Lung microvascular endothelial cell (primary cell): ENCODE results near the gene KCTD6. TPM values are rescaled to one million over a fixed set of nuclear protein-coding genes. Genes with fewer than 3 reads are reported as not detected.

Experiments
- DNase-seq, 2 donors: peaks; one replicate each; pipeline versions ENCODE4 v3.0.0 to v3.0.0-alpha.2; 2010; ENCODE audit warnings: low read depth in 2 of 2
- total RNA-seq: library from RNA; depleted of rRNA; stranded (reverse); fragments of >200 nt; gene quantifications from 2 replicates; pipeline ENCODE4 v1.2.1, GENCODE V29; 2014

Gene KCTD6
- total RNA-seq, 1 donor from 2014 or later, result 6.7 TPM

DNA sequence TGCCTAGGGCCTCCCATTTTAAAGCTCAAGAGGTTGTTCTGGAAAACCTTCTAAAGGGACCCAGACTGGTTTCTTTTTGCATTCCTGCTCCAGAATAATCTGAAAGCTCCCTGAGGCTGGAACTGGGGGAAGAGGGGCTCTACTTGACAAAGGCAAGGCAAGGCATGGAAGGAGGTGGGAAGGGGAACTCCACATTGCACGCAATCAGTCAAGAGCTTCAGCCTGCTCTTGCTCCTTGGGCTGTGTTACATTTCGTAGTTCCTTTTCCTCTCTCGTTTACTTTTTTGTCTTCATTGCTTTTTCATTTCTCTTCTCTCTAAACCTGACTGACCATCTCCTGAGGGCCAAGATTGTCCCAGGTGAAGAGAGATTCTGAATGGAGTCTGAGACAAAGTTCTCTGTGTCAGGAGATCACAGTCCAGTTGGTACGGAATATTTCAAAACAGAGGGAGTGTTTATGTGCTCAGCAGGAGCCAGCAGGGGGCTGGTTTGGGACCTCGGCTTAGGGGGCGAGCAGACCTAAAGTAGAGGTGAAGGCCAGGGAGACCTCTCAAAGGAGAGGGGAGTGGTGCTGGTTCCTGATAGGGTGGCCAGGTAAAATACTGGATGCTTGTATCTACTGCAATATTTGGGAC, 6.0 kb upstream of the KCTD6 start:
- DNase-seq, result no peak

DNA sequence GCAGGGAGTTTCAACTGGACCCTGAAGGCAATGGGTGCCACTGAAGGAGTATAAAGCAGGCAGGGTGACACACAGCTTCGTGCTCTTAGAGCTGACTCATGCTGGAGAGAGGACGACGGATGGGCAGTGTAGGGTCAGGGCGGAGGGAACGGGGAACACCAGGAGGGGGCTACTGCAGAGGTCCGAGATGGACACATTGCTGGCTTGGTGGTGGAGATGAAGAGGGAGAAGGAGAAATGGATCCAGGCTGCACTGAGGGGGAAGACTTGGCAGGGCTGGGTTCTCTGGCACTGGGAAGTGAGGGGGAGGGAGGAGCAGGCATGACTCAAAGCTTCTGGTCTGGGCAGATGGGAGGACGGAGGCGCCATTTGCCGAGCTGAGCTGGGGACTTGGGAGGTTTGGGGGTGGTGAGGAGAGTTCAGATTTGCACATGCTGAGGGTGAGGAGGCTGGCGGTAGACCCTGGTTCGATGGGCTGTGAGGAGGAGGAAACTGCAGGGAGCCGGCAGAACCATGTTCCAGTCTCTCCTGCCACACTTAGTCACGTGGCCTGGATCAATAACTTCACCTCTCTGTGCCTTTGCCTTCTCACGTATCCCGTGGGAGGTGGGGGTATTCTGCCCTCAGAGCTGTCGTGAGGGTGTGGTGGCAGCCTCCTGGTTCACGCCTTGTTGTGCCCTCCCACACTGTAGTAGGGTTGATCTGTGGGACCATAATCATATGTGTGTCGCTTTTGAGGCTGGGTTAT, 4.6 kb upstream of the KCTD6 start:
- peak in 1 of 2 donors; percentile 57 for DNase-seq

DNA sequence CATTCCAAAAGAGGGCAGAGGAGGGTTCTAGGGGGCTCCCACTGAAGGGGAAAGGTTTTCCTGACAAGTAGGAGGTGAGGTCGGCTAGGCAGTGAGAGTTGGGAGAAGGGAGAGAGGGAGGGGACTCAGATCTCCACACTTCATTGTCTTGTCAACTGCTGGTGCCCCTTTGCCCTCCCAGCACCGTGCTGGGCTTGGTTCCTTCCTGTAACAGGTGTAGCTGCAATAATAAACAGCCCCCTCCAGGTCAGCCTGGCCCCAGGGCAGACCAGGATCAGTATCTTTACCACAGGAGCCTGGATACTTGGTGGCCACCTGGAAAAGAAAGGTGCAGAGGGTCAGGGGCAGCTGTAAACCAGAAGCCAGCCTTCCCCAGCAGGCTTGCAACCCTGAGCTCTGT, 2.9 kb upstream of the KCTD6 start:
- no peak for DNase-seq

DNA sequence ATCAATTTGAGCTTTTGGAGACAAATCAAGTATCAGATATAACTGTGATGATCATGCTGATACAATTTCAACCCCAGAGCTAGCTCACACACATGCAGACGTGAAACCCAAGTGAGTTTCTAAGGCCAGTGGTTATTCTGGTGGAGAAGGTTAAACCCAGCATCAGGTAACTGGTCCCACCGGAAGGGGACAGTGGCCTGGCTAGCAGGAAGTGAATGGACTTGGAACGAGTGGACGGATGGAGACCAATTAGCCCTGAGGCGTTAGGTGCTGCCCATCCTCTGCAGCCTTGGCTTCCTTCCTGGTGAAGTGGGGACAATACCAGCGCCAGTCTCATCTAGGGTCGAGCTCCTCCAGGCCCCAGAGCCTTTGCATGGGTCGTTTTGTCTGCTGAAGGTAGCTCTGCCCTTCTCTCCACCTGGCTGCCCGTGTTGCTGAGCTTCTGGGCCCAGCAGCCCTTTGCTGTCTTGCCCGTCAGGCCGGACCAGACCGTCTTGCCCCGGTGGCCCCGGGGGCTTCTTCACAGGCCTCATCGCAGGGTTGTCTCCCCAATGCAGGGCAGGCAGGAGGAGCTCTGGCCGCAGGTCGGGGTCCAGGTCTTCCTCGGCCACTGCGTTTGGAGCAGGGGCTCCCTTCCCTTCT, 915 bp upstream of the KCTD6 start:
- DNase-seq, result no peak

DNA sequence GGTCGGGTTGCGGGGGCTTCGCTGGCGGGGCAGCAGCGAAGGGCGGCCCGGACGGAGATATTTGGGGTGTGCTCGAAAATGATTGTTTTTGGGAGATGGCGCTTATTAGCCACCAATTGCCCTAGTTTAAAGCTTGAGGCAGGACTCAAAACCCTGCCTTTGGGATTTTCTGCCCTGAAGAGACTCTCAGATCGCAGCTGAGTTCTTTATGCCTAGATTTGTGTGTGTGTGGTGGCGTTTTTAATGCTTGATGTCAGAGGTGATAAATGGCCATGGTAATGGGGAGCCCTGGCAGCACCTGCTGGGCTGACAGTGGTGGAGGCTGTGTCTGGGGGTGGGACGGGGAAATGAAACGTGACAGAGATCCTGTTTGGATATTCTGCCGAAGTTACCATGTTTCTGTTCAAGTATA, 604 bp downstream of the KCTD6 start:
- DNase-seq, result peak; percentile 26 to 51

DNA sequence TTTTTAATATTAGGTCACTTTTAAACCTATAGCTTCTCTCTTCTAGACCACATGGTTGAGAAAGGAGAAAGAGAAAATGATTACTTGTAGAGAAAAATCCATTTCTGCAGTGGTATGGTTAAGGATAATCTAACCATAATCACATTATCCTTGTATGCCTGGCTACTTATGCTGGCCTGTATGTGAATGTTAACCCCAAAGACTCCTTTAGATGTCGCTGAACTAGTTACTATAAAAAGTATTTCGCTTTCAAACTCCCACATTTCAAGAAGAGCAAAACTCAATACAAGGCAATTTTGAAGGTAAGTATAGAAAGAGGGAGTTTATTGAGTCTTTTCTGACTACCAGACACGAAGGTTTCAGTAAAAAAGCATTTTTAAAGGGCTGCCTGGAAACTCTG, 2.2 kb downstream of the KCTD6 start:
- no peak for DNase-seq

DNA sequence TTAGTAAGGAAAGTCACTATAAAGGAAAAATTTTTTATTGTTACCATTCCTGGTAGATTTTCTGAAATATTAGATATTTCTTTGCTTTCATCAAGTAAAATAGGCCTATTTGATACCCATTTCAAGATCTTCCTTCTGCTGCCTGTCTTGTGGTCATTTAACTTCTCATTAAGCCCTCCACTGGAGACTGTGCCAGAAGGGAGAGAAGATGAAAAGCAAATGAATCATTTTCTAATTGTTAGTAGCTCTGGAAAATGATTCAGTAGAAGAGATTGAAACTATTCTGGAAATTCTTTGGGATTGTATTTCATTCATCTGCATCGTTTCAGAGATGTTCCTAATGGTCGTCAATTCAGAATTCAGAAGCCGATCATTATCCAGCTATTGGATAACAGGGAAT, 3.2 kb downstream of the KCTD6 start:
- no peak for DNase-seq

DNA sequence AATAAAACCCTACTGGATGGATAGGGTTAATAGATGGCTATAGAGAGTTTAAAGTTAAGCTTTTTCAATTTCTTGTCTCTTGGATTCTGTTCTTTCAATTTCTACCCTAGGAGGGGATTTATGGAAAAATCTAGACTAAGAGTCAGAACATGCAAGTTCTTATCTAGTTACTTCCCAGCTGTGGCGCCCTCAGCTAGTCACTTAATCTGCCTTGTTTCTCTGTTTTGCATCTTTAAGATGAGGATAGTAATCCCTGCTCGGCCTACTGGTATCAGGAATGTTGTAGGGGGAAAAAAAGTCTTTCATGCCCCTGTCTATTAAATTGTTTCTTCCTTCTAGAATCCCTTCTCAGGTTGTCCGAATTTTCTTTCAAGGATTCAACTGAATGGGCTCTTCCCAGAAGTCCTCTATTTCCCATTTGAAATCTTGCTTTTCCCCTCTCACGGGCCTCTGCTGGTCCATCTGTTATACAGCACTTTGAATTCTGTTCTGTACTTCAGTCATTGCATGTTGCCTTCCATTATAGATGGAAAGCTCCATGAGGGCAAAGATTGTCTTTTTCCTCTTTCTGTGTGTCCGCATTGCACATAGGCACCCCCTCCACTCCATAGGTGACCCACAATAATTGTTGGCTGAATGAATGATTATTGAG, 4.4 kb downstream of the KCTD6 start:
- no peak for DNase-seq

DNA sequence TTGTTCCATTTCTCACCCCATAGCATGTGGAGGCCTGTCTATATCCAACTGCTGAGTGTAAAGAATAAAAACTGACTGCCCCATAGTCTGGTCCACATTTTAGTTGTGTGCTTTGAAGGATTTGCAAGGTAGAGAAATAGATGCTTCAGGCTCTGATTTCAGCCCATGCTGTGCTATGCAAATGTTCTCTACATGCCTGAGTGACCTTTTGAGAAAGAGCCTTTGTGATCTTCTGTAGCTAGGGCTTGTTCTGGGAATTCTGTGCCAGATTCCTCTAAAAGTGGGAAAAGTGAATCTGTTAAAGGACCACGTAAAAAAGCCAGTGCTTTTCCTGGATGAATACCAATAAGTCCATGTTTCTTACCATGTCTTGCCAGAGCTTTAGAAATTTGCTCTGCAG, 5.2 kb downstream of the KCTD6 start:
- DNase-seq, result no peak

DNA sequence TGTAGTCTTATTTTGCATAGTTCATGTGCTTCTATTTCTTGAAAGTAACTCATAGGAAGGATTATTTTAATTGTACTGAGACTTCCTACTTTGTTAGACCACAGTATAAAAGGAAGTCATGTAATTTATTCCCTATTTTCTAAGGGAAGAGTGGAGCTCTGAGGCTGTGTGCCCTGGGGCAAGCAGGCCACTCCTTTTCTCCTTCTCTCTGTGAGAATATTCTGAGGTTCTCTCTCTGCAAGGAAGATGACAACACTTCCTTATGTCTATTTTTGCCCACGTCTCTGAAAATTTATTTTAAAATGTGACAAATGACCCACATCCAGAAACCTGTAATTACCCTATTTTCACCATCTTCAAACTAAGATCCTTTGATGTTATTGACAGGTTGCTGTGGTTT, 11.0 kb downstream of the KCTD6 start:
- DNase-seq, result no peak

DNA sequence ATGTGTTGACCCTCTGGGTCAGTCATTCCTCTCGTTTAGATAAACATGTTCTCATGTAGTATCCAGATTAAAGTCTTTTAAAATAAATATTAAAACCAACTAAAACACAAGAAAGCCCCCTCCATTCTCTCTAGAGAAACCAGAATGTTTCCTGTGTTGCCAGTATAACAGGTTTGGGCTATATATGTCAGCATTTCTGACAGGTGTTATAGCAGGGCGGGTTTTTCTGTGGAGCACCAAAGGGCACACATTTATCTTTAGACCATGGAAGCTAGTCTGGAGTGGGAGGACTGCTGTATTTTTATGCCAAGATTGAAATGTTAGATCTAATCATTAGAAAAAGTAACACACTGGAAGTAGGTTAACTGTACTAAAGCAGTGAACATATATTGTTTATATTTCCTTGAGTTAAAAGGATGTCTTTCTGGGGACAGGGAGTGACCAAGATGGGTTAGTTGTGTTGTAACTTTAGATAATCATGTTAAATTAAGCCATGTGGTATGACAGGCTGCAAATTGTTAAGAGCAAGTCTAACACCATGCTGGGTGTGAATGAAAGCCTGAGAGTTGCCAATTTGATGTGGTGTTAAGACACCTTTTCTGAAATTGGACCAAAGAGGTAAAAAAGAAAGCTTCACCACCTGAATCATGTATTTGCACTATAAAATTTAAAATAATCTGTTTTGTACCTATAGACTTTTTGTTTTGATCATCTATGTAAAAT, 15.6 kb downstream of the KCTD6 start:
- no peak for DNase-seq

DNA sequence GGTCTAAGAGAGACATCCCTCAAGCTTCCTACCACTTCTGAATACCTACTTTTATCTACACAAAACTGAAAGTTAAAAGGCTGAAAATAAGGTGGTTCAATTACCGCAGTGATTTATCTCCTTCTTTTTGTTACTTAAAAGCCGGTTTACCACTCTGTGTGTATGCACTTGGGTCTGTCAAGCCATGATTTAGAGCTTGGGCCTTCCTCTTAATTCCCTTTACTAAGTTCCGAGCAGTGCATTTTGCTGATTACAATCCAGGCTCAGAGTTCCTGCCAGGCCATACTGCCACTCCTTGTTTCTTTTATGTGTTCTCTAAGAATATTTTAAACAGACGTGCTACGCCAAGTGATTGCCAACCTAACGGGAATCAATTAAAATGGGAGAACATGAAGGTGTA, 16.5 kb downstream of the KCTD6 start:
- DNase-seq, result no peak

DNA sequence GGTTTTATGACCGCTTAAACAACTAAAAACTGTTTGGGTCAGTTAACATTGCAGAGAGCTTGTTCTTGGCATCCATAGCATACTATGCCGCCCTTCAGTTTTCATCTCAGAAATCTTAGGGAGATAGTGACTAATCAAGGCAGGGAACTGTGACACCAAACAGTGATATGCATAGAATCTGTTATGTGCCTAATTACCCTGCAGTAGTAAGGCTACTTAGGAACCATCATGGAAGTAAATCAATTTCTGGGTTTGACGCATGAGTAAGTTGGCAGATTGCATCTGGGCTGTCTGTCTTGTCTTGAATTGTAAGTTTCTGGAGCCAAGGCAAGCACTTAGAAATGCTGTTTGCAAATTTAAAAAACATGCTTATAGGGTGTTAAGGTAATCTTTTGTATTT, 22.5 kb downstream of the KCTD6 start:
- DNase-seq, result no peak

DNA sequence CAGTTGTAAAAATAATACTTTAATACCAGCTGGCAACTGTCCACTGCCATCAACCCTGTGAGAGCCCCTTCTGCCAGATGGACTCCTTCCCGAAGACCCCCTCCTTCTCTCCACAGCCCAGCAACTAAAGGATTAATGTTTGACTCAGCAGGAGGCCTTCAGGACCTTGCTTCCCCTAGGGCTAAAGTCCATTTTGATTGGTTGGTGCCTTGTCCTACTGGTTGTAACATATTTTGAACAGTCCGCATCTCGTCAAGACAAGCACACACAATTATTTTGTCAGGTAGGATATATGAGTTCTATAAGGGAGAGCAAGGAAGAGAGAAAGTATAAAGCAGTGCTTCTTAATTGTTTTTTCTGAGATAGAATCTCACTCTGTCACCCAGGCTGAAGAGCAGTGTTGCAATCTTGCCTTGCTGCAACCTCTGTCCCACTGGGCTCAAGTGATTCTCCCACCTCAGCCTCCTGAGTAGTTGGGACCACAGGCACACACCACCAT, 26.4 kb downstream of the KCTD6 start:
- DNase-seq, result no peak

DNA sequence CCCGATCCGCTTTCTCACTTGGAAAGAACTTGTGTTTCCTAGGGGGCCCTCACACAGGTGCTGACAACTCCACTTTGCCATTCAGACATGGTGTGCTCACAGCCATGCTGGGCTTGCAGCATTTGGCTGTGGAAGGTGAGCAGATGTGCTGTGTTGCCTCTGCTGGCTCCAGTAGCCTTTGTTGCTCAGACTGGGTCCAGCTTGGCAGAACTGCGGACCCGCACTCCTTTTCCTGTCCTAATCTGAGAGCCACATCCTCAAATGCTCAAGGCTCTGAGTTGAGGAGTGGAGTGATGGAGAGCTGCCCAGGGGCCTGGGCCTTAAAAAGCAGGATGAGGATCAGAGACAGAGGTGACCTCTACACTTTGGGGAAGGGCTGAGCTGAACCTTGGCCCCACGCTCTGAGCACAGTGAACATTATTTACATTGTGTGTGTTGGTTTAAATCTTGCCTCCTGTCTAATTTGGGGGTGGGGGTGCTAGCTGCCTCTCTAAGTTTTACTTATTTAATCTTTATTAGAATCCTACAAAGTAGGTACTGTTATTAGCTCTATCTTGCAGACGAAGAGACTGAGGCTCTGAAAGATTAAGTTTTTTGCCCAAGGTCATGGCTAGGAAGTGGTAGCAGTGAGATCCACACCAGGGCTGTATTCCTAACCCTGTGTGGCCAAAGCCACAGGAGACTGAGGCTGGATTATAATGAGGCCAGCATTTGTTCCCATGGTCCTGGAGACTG, 27.9 kb downstream of the KCTD6 start:
- no peak for DNase-seq

DNA sequence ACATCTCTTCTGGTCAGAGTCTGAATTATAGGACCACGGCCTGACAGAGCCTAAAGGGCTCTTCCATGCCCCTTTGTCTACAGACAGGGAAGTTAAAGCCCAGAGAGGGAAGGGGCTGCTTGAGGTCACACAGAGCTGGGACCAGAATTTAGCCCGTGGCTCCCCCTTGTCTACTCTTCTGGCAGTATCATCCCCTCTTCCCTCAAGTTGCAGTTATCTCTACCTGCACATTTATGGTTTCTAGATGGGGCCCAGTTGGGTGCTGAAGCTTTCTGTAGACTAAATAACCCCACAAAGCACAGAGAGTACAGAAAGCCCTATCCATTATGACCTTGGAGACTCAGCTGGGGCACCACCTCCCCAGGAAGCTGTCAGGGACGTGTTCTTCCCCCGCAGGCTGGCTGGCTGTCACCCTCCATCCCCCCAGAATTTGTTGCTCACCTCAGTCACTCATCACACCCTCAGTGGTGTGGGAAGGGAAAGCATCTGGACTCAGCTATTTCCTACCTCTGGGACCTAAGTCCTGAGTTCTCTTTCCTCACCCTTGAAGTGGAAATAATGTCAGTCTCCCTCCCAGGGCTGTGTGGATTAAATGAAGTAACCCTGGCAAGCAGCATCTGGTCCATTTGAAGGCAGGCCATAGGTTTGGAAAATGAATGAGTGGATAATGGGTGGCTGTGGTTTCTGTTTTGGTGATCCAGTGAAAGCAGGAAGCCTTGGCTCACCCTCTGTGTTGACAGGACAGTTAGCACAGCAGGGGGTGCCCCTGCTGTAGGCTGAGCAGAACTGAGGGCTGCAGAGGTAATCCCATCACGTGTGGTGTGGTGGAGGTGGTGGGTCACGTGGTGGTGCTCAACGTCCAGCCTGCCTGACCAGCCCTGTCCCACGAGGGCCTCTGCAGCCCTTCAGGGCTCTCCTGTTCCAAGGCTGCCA, 28.8 kb downstream of the KCTD6 start:
- DNase-seq, result peak in 1 of 2 donors; percentile 81

DNA sequence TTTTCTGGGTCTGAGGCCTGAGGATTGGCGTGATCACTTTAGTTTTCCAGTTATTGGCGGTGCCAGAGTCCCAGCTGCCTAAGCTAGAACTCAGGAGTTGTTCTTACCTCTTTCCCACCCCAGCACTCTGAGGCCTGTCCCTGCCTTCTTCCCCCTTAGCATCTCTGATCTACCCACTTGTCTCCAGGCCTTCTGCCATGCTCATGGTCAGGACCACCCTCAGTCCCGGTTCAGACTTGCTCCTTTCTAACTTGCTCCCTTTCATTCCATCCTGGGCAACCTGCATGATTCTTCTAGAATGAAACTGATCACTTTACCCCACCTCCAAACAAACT, 29.4 kb downstream of the KCTD6 start:
- no peak for DNase-seq

DNA sequence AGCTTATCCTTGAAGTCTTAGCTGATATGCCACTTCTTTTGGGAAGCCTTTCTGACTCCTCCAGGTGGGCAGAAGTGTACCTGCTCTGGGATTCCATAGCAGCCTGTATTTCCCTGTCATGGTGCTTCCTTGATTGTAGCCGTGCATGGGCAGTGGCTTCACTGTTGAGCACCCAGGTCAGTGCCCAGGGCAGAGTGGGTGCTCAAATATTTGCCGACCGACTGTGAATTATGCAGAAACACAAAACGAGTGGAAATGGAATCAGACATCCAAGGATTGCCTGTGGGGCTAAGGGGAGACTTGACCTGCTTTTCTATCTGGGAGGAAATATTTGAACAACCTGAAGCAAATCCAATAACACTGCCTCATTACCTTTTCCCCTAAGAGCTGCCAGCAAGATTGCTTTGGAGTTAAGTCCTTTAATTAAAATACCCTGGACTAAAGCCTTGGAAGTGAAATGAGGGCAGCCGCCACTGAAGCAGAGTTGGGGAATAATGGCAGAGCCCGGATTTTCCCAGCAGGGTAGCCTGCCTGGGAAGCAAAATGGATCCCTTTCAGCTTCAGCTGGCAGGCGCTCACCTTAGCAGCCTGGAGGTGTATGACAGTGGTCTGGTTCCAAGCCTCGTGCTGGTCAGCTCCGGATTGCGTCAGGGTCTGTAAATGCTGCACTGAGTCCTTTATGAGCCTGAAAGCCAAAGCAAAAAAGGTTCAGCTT, 30.2 kb downstream of the KCTD6 start:
- DNase-seq, result peak in 1 of 2 donors; percentile 93

DNA sequence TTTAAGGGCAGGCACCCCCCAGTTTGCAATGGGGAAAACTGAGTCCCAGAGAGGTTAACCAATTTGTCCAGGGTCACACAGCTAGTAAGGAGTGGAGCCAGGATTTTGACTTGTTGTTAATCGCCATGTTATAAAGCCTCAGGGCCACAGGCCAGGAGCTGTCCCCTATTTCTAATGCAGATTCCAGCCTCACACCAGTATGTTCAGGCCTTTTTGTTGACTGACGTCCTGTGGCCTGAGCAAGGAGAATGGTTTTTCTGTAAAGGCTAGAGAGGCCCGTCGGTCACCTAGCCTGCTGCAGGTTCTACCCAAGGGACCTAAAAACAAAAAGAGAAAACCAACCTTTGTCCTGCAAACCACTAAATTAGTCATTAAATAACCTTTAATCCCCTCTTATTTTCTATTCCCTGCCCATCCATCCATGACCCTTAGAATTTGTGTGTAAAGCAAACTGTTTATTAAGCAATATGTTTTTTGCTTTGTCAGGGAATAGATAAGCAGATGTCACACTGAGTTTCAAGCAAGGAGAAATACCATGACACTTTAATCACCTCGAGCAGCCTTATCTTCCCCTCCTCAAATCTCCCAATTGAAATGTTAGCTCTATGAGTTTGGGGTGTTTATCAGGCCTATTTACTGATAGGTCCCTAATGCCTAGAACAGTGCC, 31.0 kb downstream of the KCTD6 start:
- no peak for DNase-seq
